Embryonic facial prominence (tissue), 1 donor: ENCODE measurements around the gene LMF1.
"Not testable (repeated sequence)": the region's sequence is repeated elsewhere in the genome, so short reads cannot be mapped to it uniquely, and the experiment has no call there.

Experiments used
- DNase-seq: peaks from one replicate; pipeline ENCODE4 v3.0.0-alpha.2; 2016; ENCODE audit errors: extremely low spot score

The LMF1 gene

GRCh38 chr16:869823-870641 is 100.8 kb downstream of the LMF1 start:
- no peak for DNase-seq

GRCh38 chr16:868846-869822 is 101.7 kb downstream of the LMF1 start:
- DNase-seq, result no peak

GRCh38 chr16:868386-868755 is 102.4 kb downstream of the LMF1 start:
- DNase-seq, result no peak

- DNase-seq, result no peak
Observed at GRCh38 chr16:867421-868385, 103.1 kb downstream of the LMF1 start.

GRCh38 chr16:866252-866896 is 104.4 kb downstream of the LMF1 start:
- no peak for DNase-seq

- DNase-seq, result no peak
Observed at GRCh38 chr16:865026-865425, 105.8 kb downstream of the LMF1 start.

- no peak for DNase-seq
Observed at GRCh38 chr16:861446-861845, 109.3 kb downstream of the LMF1 start.

GRCh38 chr16:860891-861290 is 109.9 kb downstream of the LMF1 start:
- no peak for DNase-seq

GRCh38 chr16:858971-859370 is 111.8 kb downstream of the LMF1 start:
- not testable (repeated sequence) for DNase-seq

- DNase-seq, result not testable (repeated sequence)
Observed at GRCh38 chr16:858441-858840, 112.3 kb downstream of the LMF1 start.

- DNase-seq, result no peak
Observed at GRCh38 chr16:856811-857210, 114.0 kb downstream of the LMF1 start.

GRCh38 chr16:856101-856500 is 114.7 kb downstream of the LMF1 start:
- no peak for DNase-seq

- DNase-seq, result no peak
Observed at GRCh38 chr16:855471-855870, 115.3 kb downstream of the LMF1 start.

GRCh38 chr16:854808-855410 is 115.9 kb downstream of the LMF1 start:
- no peak for DNase-seq

GRCh38 chr16:853981-854807 is 116.6 kb downstream of the LMF1 start:
- DNase-seq, result no peak

GRCh38 chr16:853306-853705 is 117.5 kb downstream of the LMF1 start:
- DNase-seq, result no peak

- DNase-seq, result no peak
Observed at GRCh38 chr16:852451-853185, 118.2 kb downstream of the LMF1 start.

GRCh38 chr16:851871-852270 is 118.9 kb downstream of the LMF1 start:
- no peak for DNase-seq

GRCh38 chr16:851209-851810 is 119.5 kb downstream of the LMF1 start:
- DNase-seq, result no peak
